CD1c-positive myeloid dendritic cell (primary cell): ENCODE measurements around the gene DTX1.
A peak's percentile ranks its signal among the peaks of the same experiment; 100 is the strongest.

Experiments used
- DNase-seq: peaks from one replicate; pipeline ENCODE4 v3.0.0-alpha.2; 2016; ENCODE audit errors: extremely low spot score

DTX1 gene

GRCh38 chr12:113055594-113056380, 743 bp upstream of the DTX1 start:
- DNase-seq: no peak

- no peak for DNase-seq
These were observed 224 bp upstream of the DTX1 start for GRCh38 chr12:113056381-113056630.

- DNase-seq: no peak
These were observed 1.3 kb downstream of the DTX1 start for GRCh38 chr12:113057565-113058485.

- no peak for DNase-seq
These were observed 2.0 kb downstream of the DTX1 start for GRCh38 chr12:113058553-113058952.

GRCh38 chr12:113059071-113059595, 2.6 kb downstream of the DTX1 start:
- no peak for DNase-seq

GRCh38 chr12:113060336-113060960, 3.9 kb downstream of the DTX1 start:
- no peak for DNase-seq

GRCh38 chr12:113061061-113061694, 4.6 kb downstream of the DTX1 start:
- no peak for DNase-seq

- DNase-seq: no peak
These were observed 6.2 kb downstream of the DTX1 start for GRCh38 chr12:113062502-113063395.

GRCh38 chr12:113063396-113064350, 7.1 kb downstream of the DTX1 start:
- no peak for DNase-seq

GRCh38 chr12:113064395-113065125, 8.0 kb downstream of the DTX1 start:
- no peak for DNase-seq

- no peak for DNase-seq
These were observed 8.8 kb downstream of the DTX1 start for GRCh38 chr12:113065126-113066007.

GRCh38 chr12:113066813-113067400, 10.4 kb downstream of the DTX1 start:
- no peak for DNase-seq

GRCh38 chr12:113067987-113068935, 11.7 kb downstream of the DTX1 start:
- DNase-seq: no peak

- DNase-seq: no peak
These were observed 12.6 kb downstream of the DTX1 start for GRCh38 chr12:113069149-113069548.

- no peak for DNase-seq
These were observed 13.2 kb downstream of the DTX1 start for GRCh38 chr12:113069751-113070116.

- peak; percentile 56 for DNase-seq
These were observed 13.8 kb downstream of the DTX1 start for GRCh38 chr12:113070117-113070906.
